Trophoblast cell (in vitro differentiated cells and primary cell): ENCODE measurements around the gene ZFAND3.

Experiments used
- DNase-seq, 2 donors: peaks; one replicate each; pipeline ENCODE4 v3.0.0-alpha.2; 2016
- H2AFZ ChIP-seq: 2 replicates; pipeline ENCODE4 v1.6.1; 2013; ENCODE audit warnings: low read length, moderate library complexity, mild to moderate bottlenecking; ENCODE audit not compliant: insufficient read depth, poor library complexity
- H2AK5ac ChIP-seq: 2 replicates; pipeline ENCODE4 v1.6.1; 2013; ENCODE audit warnings: mild to moderate bottlenecking, low read length
- H2BK120ac ChIP-seq: 2 replicates; pipeline ENCODE4 v1.6.1; 2013; ENCODE audit warnings: low read length, mild to moderate bottlenecking, moderate library complexity; ENCODE audit not compliant: insufficient read depth, poor library complexity
- H2BK12ac ChIP-seq: 2 replicates; pipeline ENCODE4 v1.6.1; 2013; ENCODE audit warnings: mild to moderate bottlenecking, low read length, moderate library complexity
- H2BK5ac ChIP-seq: 2 replicates; pipeline ENCODE4 v1.6.1; 2013; ENCODE audit warnings: low read length, low read depth, moderate library complexity, mild to moderate bottlenecking; ENCODE audit not compliant: poor library complexity
- H3K14ac ChIP-seq: 2 replicates; pipeline ENCODE4 v1.6.1; 2013; ENCODE audit warnings: mild to moderate bottlenecking, low read length
- H3K18ac ChIP-seq: 2 replicates; pipeline ENCODE4 v1.6.1; 2013; ENCODE audit warnings: mild to moderate bottlenecking, low read length
- H3K23ac ChIP-seq: 2 replicates; pipeline ENCODE4 v1.6.1; 2013; ENCODE audit warnings: low read length
- H3K27ac ChIP-seq: 2 replicates; pipeline ENCODE4 v1.5.1; 2013; ENCODE audit warnings: low read depth, mild to moderate bottlenecking, inconsistent platforms, low read length, moderate library complexity
- H3K27me3 ChIP-seq: 2 replicates; pipeline ENCODE4 v1.6.1; 2013; ENCODE audit warnings: inconsistent platforms, mild to moderate bottlenecking, low read length, moderate library complexity; ENCODE audit not compliant: insufficient read depth
- H3K36me3 ChIP-seq, 2 experiments: 1 replicate in 1 of 2; 2 replicates in 1 of 2; pipeline ENCODE4 v1.6.1; 2013; ENCODE audit warnings: low read length in 2 of 2, mild to moderate bottlenecking in 2 of 2, moderate library complexity in 1 of 2; ENCODE audit not compliant: insufficient read depth in 2 of 2, control insufficient read depth in 1 of 2
- H3K4ac ChIP-seq: 2 replicates; pipeline ENCODE4 v1.6.1; 2013; ENCODE audit warnings: low read depth, mild to moderate bottlenecking, low read length, moderate library complexity
- H3K4me1 ChIP-seq, 2 experiments: 1 replicate in 1 of 2; 2 replicates in 1 of 2; pipeline ENCODE4 v1.6.1; 2013; ENCODE audit warnings: low read length in 2 of 2, mild to moderate bottlenecking in 2 of 2, moderate library complexity in 1 of 2; ENCODE audit not compliant: insufficient read depth in 2 of 2, control insufficient read depth in 1 of 2
- H3K4me2 ChIP-seq: 2 replicates; pipeline ENCODE4 v1.6.1; 2013; ENCODE audit warnings: inconsistent platforms, mild to moderate bottlenecking, low read length, moderate library complexity
- H3K4me3 ChIP-seq: 2 replicates; pipeline ENCODE4 v1.5.1; 2013; ENCODE audit warnings: mild to moderate bottlenecking, low read depth, low read length, inconsistent platforms
- H3K79me1 ChIP-seq: one replicate; pipeline ENCODE4 v1.6.1; 2013; ENCODE audit warnings: low read length
- H3K79me2 ChIP-seq: 2 replicates; pipeline ENCODE4 v1.6.1; 2013; ENCODE audit warnings: low read length, mild to moderate bottlenecking; ENCODE audit not compliant: control insufficient read depth, insufficient read depth, poor library complexity
- H3K9ac ChIP-seq: 2 replicates; pipeline ENCODE4 v1.6.1; 2013; ENCODE audit warnings: mild to moderate bottlenecking, low read length
- H3K9me3 ChIP-seq: 2 replicates; pipeline ENCODE4 v1.6.1; 2013; ENCODE audit warnings: low read depth, mild to moderate bottlenecking, control low read depth, inconsistent platforms, low read length; ENCODE audit not compliant: insufficient read depth
- H4K12ac ChIP-seq: 2 replicates; pipeline ENCODE4 v1.6.1; 2013; ENCODE audit warnings: low read depth, mild to moderate bottlenecking, low read length, moderate library complexity
- H4K8ac ChIP-seq: 2 replicates; pipeline ENCODE4 v1.6.1; 2013; ENCODE audit warnings: low read depth, mild to moderate bottlenecking, low read length, moderate library complexity
- H4K91ac ChIP-seq: one replicate; pipeline ENCODE4 v1.6.1; 2013; ENCODE audit warnings: low read depth, mild to moderate bottlenecking, low read length, moderate library complexity
- WGBS: extraction: QIAGEN DNeasy Blood & Tissue Kit; methylation state at CpG from one replicate; pipeline ENCODE4 v1.1.7; 2013; ENCODE audit warnings: missing lambda C conversion rate; ENCODE audit not compliant: insufficient read length, insufficient coverage; ENCODE audit errors: extremely low coverage; 5-methylcytosine and 5-hydroxymethylcytosine counted together

Gene ZFAND3

GRCh38 chr6:38114976-38115625 lies 295.6 kb downstream of the ZFAND3 start:
- WGBS, result no CpG with 5 or more reads among the region's 2 CpGs
- Histone ChIP-seq H3K79me2 (no peaks in the 10 kb centered on the region), H2BK12ac (no peak overlapping the region), H4K12ac (no peak overlapping the region), H3K23ac (no peak overlapping the region), H2BK5ac (peak overlapping the region; percentile 5), H3K18ac (no peak overlapping the region), H3K9me3 (no peaks in the 10 kb centered on the region), H3K9ac (no peak overlapping the region), H3K4ac (no peak overlapping the region), H3K14ac (no peak overlapping the region), H3K27me3 (no peaks in the 10 kb centered on the region), H4K91ac (no peak overlapping the region), H4K8ac (no peak overlapping the region), H3K4me1 (peaks cover 0 to 2% of the 10 kb centered on the region in 2 experiments), H2BK120ac (no peak overlapping the region), H2AFZ (no peak overlapping the region), H2AK5ac (no peak overlapping the region), H3K79me1 (no peaks in the 10 kb centered on the region), H3K36me3 (peaks cover 2 to 8% of the 10 kb centered on the region in 2 experiments), H3K27ac (no peak overlapping the region), H3K4me2 (no peak overlapping the region), H3K4me3 (no peak overlapping the region)
- DNase-seq, result peak; percentile 65 to 74

- H3K4me2 ChIP-seq, result no peak overlapping the region
- no peak overlapping the region for H2AFZ ChIP-seq
- no peak overlapping the region for H2BK12ac ChIP-seq
- no peak overlapping the region for H2BK120ac ChIP-seq
- no peak overlapping the region for H3K4me3 ChIP-seq
- H3K9me3 ChIP-seq, result no peaks in the 10 kb centered on the region
- H3K23ac ChIP-seq, result no peak overlapping the region
- no peak overlapping the region for H2AK5ac ChIP-seq
- peaks cover 5 to 8% of the 10 kb centered on the region in 2 experiments for H3K36me3 ChIP-seq
- no peaks in the 10 kb centered on the region for H3K79me2 ChIP-seq
- H4K91ac ChIP-seq, result no peak overlapping the region
- H3K14ac ChIP-seq, result no peak overlapping the region
- H3K27ac ChIP-seq, result no peak overlapping the region
- no CpG with 5 or more reads among the region's 3 CpGs for WGBS
- no peak for DNase-seq
- no peak overlapping the region for H3K9ac ChIP-seq
- no peak overlapping the region for H3K18ac ChIP-seq
- no peaks in the 10 kb centered on the region for H3K79me1 ChIP-seq
- H4K8ac ChIP-seq, result no peak overlapping the region
- peaks cover 0 to 2% of the 10 kb centered on the region in 2 experiments for H3K4me1 ChIP-seq
- H3K27me3 ChIP-seq, result no peaks in the 10 kb centered on the region
- H4K12ac ChIP-seq, result no peak overlapping the region
- peak overlapping the region; percentile 5 for H2BK5ac ChIP-seq
- H3K4ac ChIP-seq, result no peak overlapping the region
Observed at GRCh38 chr6:38115626-38116008, 296.1 kb downstream of the ZFAND3 start.

- Histone ChIP-seq H3K23ac (no peak overlapping the region), H4K12ac (no peak overlapping the region), H2BK120ac (no peak overlapping the region), H3K18ac (no peak overlapping the region), H3K36me3 (peaks cover 8% of the 10 kb centered on the region in 2 experiments), H2BK5ac (no peak overlapping the region), H2AFZ (no peak overlapping the region), H3K9me3 (no peaks in the 10 kb centered on the region), H3K27me3 (no peaks in the 10 kb centered on the region), H3K9ac (no peak overlapping the region), H3K14ac (no peak overlapping the region), H3K79me1 (no peaks in the 10 kb centered on the region), H3K4me2 (no peak overlapping the region), H4K8ac (no peak overlapping the region), H3K4me1 (peaks cover 0 to 2% of the 10 kb centered on the region in 2 experiments), H3K79me2 (no peaks in the 10 kb centered on the region), H2BK12ac (no peak overlapping the region), H3K27ac (no peak overlapping the region), H3K4ac (no peak overlapping the region), H2AK5ac (no peak overlapping the region), H4K91ac (no peak overlapping the region), H3K4me3 (no peak overlapping the region)
- DNase-seq, result no peak
- WGBS, result no CpG with 5 or more reads among the region's 6 CpGs
Observed at GRCh38 chr6:38116248-38116647, 296.7 kb downstream of the ZFAND3 start.

- Histone ChIP-seq H2AFZ (no peak overlapping the region), H2BK5ac (no peak overlapping the region), H3K18ac (no peak overlapping the region), H2BK12ac (no peak overlapping the region), H3K79me2 (no peaks in the 10 kb centered on the region), H3K9me3 (no peaks in the 10 kb centered on the region), H3K27ac (no peak overlapping the region), H2BK120ac (no peak overlapping the region), H3K4ac (no peak overlapping the region), H4K91ac (no peak overlapping the region), H3K4me2 (no peak overlapping the region), H3K27me3 (no peaks in the 10 kb centered on the region), H4K12ac (no peak overlapping the region), H3K9ac (no peak overlapping the region), H3K4me3 (no peak overlapping the region), H3K14ac (no peak overlapping the region), H3K79me1 (no peaks in the 10 kb centered on the region), H3K23ac (no peak overlapping the region), H2AK5ac (no peak overlapping the region), H3K4me1 (peaks cover 0 to 2% of the 10 kb centered on the region in 2 experiments), H4K8ac (no peak overlapping the region), H3K36me3 (peaks cover 8% of the 10 kb centered on the region in 2 experiments)
- no peak for DNase-seq
- WGBS, result no CpG with 5 or more reads among the region's 1 CpG
Observed at GRCh38 chr6:38117281-38117680, 297.8 kb downstream of the ZFAND3 start.
